Adrenal gland (tissue), 5 donors: ENCODE results near the gene NEK9.

ENCODE experiments used
- CTCF ChIP-seq, 6 experiments: fragments of 450-650 bp in 4 of 6; fragments of 200-600 bp in 2 of 6; sonication (generic) in 1 of 6; IDR thresholded peaks; 1 replicate in 5 of 6; 2 replicates in 1 of 6; pipeline versions ENCODE4 v1.5.1 to v1.8.0; 2016 to 2021; ENCODE audit warnings: antibody characterized with exemption in 6 of 6, mild to moderate bottlenecking in 2 of 6, moderate library complexity in 1 of 6
- POLR2A ChIP-seq, 2 donors: fragments of 450-650 bp; IDR thresholded peaks; one replicate each; pipeline ENCODE4 v1.6.1; 2017; ENCODE audit warnings: antibody characterized with exemption in 2 of 2, mild to moderate bottlenecking in 2 of 2, moderate library complexity in 1 of 2
- donor health status: DM: no; HTN: no; CAD: no.

- no peak for TF ChIP-seq POLR2A (IDR thresholded peaks at IDR 0.05)
- no peak for TF ChIP-seq CTCF (IDR thresholded peaks at IDR 0.05)
Measured at GRCh38 chr14:75156901-75157300, 30.1 kb upstream of the NEK9 start.
